HG02571 (cell line): Measurements from ENCODE around the gene SLC16A6.
"Not testable (repeated sequence)": the region's sequence is repeated elsewhere in the genome, so short reads cannot be mapped to it uniquely, and the experiment has no call there.

Experiments used
- ATAC-seq: cut with Tn5 transposase; IDR thresholded peaks from one replicate; pipeline ENCODE4 v1.9.1; 2021; ENCODE audit warnings: mild to moderate bottlenecking, moderate library complexity; ENCODE audit not compliant: unreplicated experiment

SLC16A6 gene

GRCh38 chr17:68225055-68225454 lies 65.9 kb downstream of the SLC16A6 start:
- not testable (repeated sequence) for ATAC-seq

GRCh38 chr17:68222606-68223005 lies 68.3 kb downstream of the SLC16A6 start:
- no peak for ATAC-seq

DNA sequence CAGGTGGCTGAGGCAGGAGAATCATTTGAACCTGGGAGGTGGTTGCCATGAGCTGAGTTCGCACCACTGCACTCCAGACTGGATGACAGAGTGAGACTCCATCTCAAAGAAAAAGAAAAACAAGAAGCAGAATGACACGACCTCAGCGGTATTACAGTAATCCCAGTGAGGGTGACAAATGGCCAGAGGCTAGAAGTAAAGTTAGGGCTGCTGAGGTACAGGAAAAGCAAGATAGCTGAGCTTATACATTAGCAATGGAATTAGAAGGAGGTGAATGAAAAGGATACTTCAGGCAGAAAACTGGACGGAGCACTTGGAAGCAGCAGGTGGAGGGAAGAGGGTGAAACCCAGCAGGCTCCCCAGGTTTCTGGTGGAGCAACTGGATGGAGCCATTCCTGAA lies 69.1 kb downstream of the SLC16A6 start:
- ATAC-seq: no peak

DNA sequence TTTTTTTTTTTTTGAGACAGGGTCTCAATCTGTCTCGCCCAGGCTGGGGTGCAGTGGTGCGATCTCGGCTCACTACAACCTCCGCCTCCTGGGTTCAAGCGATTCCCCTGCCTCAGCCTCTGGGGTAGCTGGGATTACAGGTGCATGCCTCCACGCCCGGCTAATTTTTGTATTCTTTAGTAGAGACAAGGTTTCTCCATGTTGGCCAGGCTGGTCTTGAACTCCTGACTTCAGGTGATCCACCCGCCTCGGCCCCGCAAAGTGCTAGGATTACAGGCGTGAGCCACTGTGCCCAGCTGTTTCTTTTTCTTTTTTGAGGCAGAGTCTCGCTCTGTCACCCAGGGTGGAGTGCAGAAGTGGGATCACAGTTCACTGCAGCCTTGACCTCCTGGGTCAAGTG lies 70.1 kb downstream of the SLC16A6 start:
- not testable (repeated sequence) for ATAC-seq

GRCh38 chr17:68220186-68220585 lies 70.7 kb downstream of the SLC16A6 start:
- not testable (repeated sequence) for ATAC-seq

DNA sequence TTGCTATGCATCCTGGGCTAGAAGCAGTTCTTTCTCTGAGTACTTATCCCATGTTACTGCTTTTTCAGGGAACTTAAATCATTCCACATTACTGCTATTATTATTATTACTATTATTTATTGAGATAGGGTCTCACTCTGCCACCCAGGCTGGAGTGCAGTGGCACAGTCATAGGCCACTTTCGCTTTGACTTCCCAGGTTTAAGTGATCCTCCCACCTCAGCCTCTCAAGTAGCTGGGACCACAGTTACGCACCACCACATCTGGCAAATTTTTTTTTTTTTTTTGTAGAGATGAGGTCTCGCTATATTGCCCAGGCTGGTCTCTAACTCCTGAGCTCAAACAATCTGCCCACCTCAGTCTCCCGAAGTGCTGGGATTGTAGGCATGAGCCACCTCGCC lies 71.5 kb downstream of the SLC16A6 start:
- not testable (repeated sequence) for ATAC-seq
